Prostate gland (tissue), 2 donors: ENCODE results near the gene PCDHGA11. TPM values are rescaled to one million over a fixed set of nuclear protein-coding genes. Genes with fewer than 3 reads are reported as not detected.
"Not testable (repeated sequence)": the region's sequence is repeated elsewhere in the genome, so short reads cannot be mapped to it uniquely, and the experiment has no call there.

Experiments used
- DNase-seq: peaks from one replicate; pipeline ENCODE4 v3.0.0-alpha.2; 2019; ENCODE audit warnings: low spot score
- H3K27ac ChIP-seq, 2 donors: fragments of 200-600 bp; sonication (generic); 2 replicates each; pipeline ENCODE4 v1.5.1; 2017 to 2019
- H3K27me3 ChIP-seq: fragments of 200-600 bp; sonication (generic); replicated peaks from 2 replicates; pipeline ENCODE4 v1.5.1; 2019; ENCODE audit not compliant: insufficient read depth
- H3K36me3 ChIP-seq, 2 donors: fragments of 200-600 bp; sonication (generic); 1 replicate in 1 of 2; 2 replicates in 1 of 2; pipeline versions ENCODE4 v1.5.1 to v1.8.1; 2017 to 2019
- H3K4me1 ChIP-seq: fragments of 200-600 bp; sonication (generic); replicated peaks from 2 replicates; pipeline ENCODE4 v1.5.1; 2019
- H3K4me3 ChIP-seq, 2 donors: fragments of 200-600 bp; sonication (generic); 2 replicates each; pipeline ENCODE4 v1.5.1; 2017 to 2019
- H3K9me3 ChIP-seq: fragments of 200-600 bp; sonication (generic); 2 replicates; pipeline ENCODE4 v1.5.1; 2017
- POLR2AphosphoS5 ChIP-seq: sonication (generic); formaldehyde crosslinking; IDR thresholded peaks from one replicate; pipeline ENCODE4 v1.6.1; 2017; ENCODE audit warnings: antibody characterized with exemption
- WGBS: methylation state at CpG from one replicate; pipeline ENCODE4 v1.1.5; 2018; 5-methylcytosine and 5-hydroxymethylcytosine counted together
- intact Hi-C: fragments of 100-400 bp; cut with DNase I; formaldehyde crosslinking; loops from one replicate; pipeline ENCODE4 v1.14.2; 2022
- total RNA-seq, 2 donors: library from RNA; depleted of rRNA; stranded (reverse); fragments of >200 nt; gene quantifications; one replicate each; pipeline ENCODE4 v1.1.0, GENCODE V29; 2016
- TF ChIP-seq, protein P1 (sequence below), 4 experiments: fragments of 200-600 bp in 2 of 4; fragments of 450-650 bp in 2 of 4; sonication (generic) in 2 of 4; IDR thresholded peaks; 1 replicate in 3 of 4; 2 replicates in 1 of 4; pipeline ENCODE4 v1.5.1; 2016 to 2019; ENCODE audit warnings: antibody characterized with exemption in 4 of 4, mild to moderate bottlenecking in 2 of 4, moderate library complexity in 2 of 4

PCDHGA11 gene
- total RNA-seq = 1 to 10 TPM; 2.9 to 3.4 TPM

DNA sequence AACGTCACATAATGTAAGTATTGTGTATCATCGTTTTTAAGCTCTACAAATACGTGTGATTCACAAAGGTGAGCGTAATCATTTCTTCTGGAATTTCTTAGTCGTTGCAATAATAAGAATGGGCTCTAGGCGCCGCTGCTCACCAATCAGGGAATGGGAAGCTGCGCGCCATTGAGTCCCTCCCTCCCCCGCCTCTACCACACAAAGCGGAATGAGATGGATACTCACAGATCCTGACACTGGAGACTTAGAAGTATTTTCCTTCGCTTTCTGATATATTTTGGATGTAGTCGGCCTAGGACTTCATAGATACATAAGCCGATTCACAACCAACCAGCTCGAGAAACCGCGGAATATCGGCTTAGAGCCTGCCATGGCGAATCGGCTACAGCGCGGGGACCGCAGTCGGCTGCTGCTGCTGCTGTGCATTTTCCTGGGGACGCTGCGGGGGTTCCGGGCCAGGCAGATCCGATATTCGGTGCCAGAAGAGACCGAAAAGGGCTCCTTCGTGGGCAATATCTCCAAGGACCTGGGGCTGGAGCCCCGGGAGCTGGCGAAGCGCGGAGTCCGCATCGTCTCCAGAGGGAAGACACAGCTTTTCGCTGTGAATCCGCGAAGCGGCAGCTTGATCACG lies at the start of gene PCDHGA11:
PCDHGA11 (plus strand) TSS at position 197 of the 634 bp plus-strand sequence; CDS start at position 374, 177 bp downstream.
- intact Hi-C loops = no loop called here
- DNase-seq = no peak
- TF ChIP-seq, protein P1, sequence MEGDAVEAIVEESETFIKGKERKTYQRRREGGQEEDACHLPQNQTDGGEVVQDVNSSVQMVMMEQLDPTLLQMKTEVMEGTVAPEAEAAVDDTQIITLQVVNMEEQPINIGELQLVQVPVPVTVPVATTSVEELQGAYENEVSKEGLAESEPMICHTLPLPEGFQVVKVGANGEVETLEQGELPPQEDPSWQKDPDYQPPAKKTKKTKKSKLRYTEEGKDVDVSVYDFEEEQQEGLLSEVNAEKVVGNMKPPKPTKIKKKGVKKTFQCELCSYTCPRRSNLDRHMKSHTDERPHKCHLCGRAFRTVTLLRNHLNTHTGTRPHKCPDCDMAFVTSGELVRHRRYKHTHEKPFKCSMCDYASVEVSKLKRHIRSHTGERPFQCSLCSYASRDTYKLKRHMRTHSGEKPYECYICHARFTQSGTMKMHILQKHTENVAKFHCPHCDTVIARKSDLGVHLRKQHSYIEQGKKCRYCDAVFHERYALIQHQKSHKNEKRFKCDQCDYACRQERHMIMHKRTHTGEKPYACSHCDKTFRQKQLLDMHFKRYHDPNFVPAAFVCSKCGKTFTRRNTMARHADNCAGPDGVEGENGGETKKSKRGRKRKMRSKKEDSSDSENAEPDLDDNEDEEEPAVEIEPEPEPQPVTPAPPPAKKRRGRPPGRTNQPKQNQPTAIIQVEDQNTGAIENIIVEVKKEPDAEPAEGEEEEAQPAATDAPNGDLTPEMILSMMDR (IDR thresholded peaks at IDR 0.05) = peak in 3 of 4 experiments; percentile 25 to 49 (median 43)
- no peak for TF ChIP-seq POLR2AphosphoS5

GRCh38 chr5:141371572-141372475 lies 49.0 kb upstream of the PCDHGA11 start:
- intact Hi-C loops = no loop called here
- no peak for DNase-seq
- Histone ChIP-seq H3K4me3 (no peak overlapping the region), H3K36me3 (no peaks in the 10 kb centered on the region), H3K27me3 (peaks cover 4% of the 10 kb centered on the region), H3K27ac (no peak overlapping the region), H3K4me1 (no peaks in the 10 kb centered on the region), H3K9me3 (no peaks in the 10 kb centered on the region)
- 18% methylated on average over 41 of the region's 69 CpGs for WGBS
- TF ChIP-seq, protein P1 (IDR thresholded peaks at IDR 0.05) = no peak

More for the DNA sequence above, at the start of gene PCDHGA11:
- Histone ChIP-seq H3K27ac (no peak within 1 kb of the TSS), H3K9me3 (no peaks in the 10 kb centered on the region), H3K4me1 (no peaks in the 10 kb centered on the region), H3K4me3 (no peak within 1 kb of the TSS), H3K27me3 (no peaks in the 10 kb centered on the region), H3K36me3 (no peaks in the 10 kb centered on the region)
- 10% methylated on average over 42 of the region's 42 CpGs for WGBS

DNA sequence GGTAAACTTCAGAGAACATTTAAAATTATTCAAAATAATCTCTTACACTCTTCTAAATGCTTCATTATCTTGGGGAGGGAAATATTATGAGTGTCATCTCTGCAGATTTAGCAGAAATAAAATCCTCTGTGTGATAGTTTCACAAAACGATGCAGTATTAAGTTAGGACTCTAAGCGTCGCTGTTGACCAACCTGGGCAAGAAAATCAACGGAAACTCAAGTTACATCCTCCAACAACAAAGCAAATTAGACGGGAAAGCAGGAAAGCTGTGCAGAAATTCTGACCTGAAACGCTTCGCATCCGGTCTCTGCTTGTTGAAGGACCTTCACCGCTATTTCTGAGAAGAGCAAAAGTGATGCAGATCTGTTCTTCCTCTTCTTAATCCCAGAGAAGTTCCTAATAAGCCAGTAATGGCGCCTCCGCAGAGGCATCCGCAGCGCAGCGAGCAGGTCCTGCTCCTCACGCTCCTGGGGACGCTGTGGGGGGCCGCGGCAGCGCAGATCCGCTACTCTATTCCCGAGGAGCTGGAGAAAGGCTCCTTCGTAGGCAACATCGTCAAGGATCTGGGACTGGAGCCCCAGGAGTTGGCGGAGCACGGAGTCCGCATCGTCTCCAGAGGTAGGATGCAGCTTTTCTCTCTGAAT lies 47.1 kb upstream of the PCDHGA11 start, which contains the start of gene PCDHGA6:
PCDHGA6 (plus strand) TSS at position 219 of the 645 bp plus-strand sequence; CDS start at position 412, 193 bp downstream.
- TF ChIP-seq, protein P1 (IDR thresholded peaks at IDR 0.05) = peak in 2 of 4 experiments; percentile 10 to 17
- no peak for TF ChIP-seq POLR2AphosphoS5
- H3K27ac ChIP-seq = no peak within 1 kb of the TSS
- H3K4me1 ChIP-seq = no peaks in the 10 kb centered on the region
- no peaks in the 10 kb centered on the region for H3K9me3 ChIP-seq
- no peak for DNase-seq
- 13% methylated on average over 27 of the region's 27 CpGs for WGBS
- H3K4me3 ChIP-seq = no peak within 1 kb of the TSS
- intact Hi-C loops = no loop called here
- H3K36me3 ChIP-seq = no peaks in the 10 kb centered on the region
- H3K27me3 ChIP-seq = peaks cover 4% of the 10 kb centered on the region

- Histone ChIP-seq H3K27ac (no peak overlapping the region), H3K9me3 (no peaks in the 10 kb centered on the region), H3K4me1 (no peaks in the 10 kb centered on the region), H3K27me3 (peaks cover 4% of the 10 kb centered on the region), H3K36me3 (no peaks in the 10 kb centered on the region), H3K4me3 (no peak overlapping the region)
- 39% methylated on average over 14 of the region's 14 CpGs for WGBS
- intact Hi-C loops = no loop called here
- TF ChIP-seq, protein P1 (IDR thresholded peaks at IDR 0.05) = no peak
- no peak for DNase-seq
Measured at GRCh38 chr5:141374627-141375026, 46.2 kb upstream of the PCDHGA11 start.

DNA sequence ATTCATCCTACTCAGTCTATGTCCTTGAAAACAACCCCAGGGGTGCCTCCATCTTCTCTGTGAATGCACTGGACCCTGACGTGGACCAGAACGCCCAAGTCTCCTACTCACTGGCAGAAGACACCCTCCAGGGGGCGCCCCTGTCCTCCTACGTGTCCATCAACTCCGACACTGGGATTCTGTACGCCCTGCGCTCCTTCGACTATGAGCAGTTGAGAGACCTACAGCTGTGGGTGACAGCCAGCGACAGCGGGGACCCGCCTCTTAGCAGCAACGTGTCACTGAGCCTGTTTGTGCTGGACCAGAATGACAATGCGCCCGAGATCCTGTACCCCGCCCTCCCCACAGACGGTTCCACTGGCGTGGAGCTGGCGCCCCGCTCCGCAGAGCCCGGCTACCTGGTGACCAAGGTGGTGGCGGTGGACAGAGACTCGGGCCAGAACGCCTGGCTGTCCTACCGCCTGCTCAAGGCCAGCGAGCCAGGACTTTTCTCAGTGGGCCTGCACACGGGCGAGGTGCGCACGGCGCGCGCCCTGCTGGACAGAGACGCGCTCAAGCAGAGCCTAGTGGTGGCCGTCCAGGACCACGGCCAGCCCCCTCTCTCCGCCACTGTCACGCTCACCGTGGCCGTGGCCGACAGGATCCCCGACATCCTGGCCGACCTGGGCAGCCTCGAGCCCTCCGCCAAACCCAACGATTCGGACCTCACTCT lies 45.3 kb upstream of the PCDHGA11 start:
- H3K9me3 ChIP-seq, H3K4me1 ChIP-seq, H3K27ac ChIP-seq, DNase-seq, H3K27me3 ChIP-seq, intact Hi-C loops, H3K4me3 ChIP-seq, H3K36me3 ChIP-seq: not testable (repeated sequence)
- 29% methylated on average over 8 of the region's 48 CpGs for WGBS
